OCI-LY3 (cell line): Measurements from ENCODE around the gene TTC39A.

ENCODE experiments used
- EZH2phosphoT487 ChIP-seq: fragments of 200-600 bp; shearing (Covaris generic); IDR thresholded peaks from 2 replicates; pipeline ENCODE4 v1.6.1; 2018; ENCODE audit warnings: antibody characterized with exemption, mixed run types, low read depth
- TF ChIP-seq, protein P1 (sequence below): fragments of 200-600, 300-600 bp; sonication (generic); IDR thresholded peaks from 2 replicates; pipeline ENCODE4 v1.5.1; 2014; ENCODE audit warnings: antibody characterized with exemption, low read length, low read depth

DNA sequence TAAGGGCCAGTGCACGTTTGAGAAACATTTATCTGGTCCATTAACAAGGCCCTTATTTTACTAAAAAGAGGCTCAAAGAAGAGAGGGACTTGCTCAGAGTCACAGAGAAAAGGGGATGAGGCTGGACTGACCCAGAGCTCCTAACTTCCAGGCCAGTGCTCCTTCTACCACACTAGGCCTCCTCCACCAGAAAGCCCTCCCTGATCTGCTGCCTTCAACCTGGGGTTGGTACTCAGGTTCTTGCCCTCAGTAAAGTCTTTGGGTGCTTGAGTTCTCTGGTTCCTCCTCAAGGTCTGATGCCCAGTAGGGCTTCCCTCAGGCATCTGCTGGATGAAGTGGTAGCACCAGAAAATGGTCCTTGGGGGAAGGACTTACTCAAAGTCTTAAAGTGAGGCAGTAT, 26.0 kb downstream of the TTC39A start:
- TF ChIP-seq, protein P1, sequence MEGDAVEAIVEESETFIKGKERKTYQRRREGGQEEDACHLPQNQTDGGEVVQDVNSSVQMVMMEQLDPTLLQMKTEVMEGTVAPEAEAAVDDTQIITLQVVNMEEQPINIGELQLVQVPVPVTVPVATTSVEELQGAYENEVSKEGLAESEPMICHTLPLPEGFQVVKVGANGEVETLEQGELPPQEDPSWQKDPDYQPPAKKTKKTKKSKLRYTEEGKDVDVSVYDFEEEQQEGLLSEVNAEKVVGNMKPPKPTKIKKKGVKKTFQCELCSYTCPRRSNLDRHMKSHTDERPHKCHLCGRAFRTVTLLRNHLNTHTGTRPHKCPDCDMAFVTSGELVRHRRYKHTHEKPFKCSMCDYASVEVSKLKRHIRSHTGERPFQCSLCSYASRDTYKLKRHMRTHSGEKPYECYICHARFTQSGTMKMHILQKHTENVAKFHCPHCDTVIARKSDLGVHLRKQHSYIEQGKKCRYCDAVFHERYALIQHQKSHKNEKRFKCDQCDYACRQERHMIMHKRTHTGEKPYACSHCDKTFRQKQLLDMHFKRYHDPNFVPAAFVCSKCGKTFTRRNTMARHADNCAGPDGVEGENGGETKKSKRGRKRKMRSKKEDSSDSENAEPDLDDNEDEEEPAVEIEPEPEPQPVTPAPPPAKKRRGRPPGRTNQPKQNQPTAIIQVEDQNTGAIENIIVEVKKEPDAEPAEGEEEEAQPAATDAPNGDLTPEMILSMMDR: no peak
- TF ChIP-seq EZH2phosphoT487: no peak
